DMS114 treated with DMSO at 0.1 percent for 48 hours (cell line): ENCODE measurements around the gene CUL1.

Experiments
- DNase-seq: peaks from one replicate; lab custom pipeline; 2025; ENCODE audit not compliant: unreplicated experiment; lab: John Stamatoyannopoulos, UW

Gene CUL1

GRCh38 chr7:148717266-148717793 is 18.6 kb downstream of the CUL1 start:
- DNase-seq = no peak

GRCh38 chr7:148718431-148718830 is 19.7 kb downstream of the CUL1 start:
- DNase-seq = no peak

- DNase-seq = no peak
Observed at GRCh38 chr7:148719753-148720152, 21.1 kb downstream of the CUL1 start.

- no peak for DNase-seq
Observed at GRCh38 chr7:148720472-148720871, 21.8 kb downstream of the CUL1 start.

- no peak for DNase-seq
Observed at GRCh38 chr7:148721390-148721789, 22.7 kb downstream of the CUL1 start.

GRCh38 chr7:148722340-148723165 is 23.9 kb downstream of the CUL1 start:
- no peak for DNase-seq

GRCh38 chr7:148723166-148723559 is 24.5 kb downstream of the CUL1 start:
- no peak for DNase-seq

GRCh38 chr7:148723846-148724245 is 25.1 kb downstream of the CUL1 start:
- DNase-seq = no peak

GRCh38 chr7:148726385-148726784 is 27.7 kb downstream of the CUL1 start:
- no peak for DNase-seq

- no peak for DNase-seq
Observed at GRCh38 chr7:148727501-148728278, 29.0 kb downstream of the CUL1 start.

GRCh38 chr7:148729984-148730733 is 31.5 kb downstream of the CUL1 start:
- DNase-seq = no peak

GRCh38 chr7:148732862-148733261 is 34.2 kb downstream of the CUL1 start:
- no peak for DNase-seq

- no peak for DNase-seq
Observed at GRCh38 chr7:148733496-148733895, 34.8 kb downstream of the CUL1 start.

GRCh38 chr7:148735141-148735540 is 36.4 kb downstream of the CUL1 start:
- no peak for DNase-seq

- no peak for DNase-seq
Observed at GRCh38 chr7:148735967-148736366, 37.3 kb downstream of the CUL1 start.

- no peak for DNase-seq
Observed at GRCh38 chr7:148738737-148739535, 40.2 kb downstream of the CUL1 start.

GRCh38 chr7:148746135-148746534 is 47.4 kb downstream of the CUL1 start:
- DNase-seq = no peak

GRCh38 chr7:148747274-148747673 is 48.6 kb downstream of the CUL1 start:
- no peak for DNase-seq

GRCh38 chr7:148750442-148751355 is 52.0 kb downstream of the CUL1 start:
- DNase-seq = no peak
